Esophagus mucosa (tissue), 1 donor: Measurements from ENCODE around the gene CCNF. TPM values are rescaled to one million over a fixed set of nuclear protein-coding genes. Genes with fewer than 3 reads are reported as not detected.
"Not testable (repeated sequence)": the region's sequence is repeated elsewhere in the genome, so short reads cannot be mapped to it uniquely, and the experiment has no call there.

Experiments used
- ATAC-seq: fragments of 200-7000 bp; cut with Tn5 transposase; one replicate; pipeline ENCODE4 v1.9.1; 2020
- total RNA-seq: library from RNA; stranded (reverse); gene quantifications from one replicate; pipeline ENCODE4 v1.2.4, GENCODE V29; 2023
- donor health status: DM: yes; HTN: yes; CAD: no.

Gene CCNF
- total RNA-seq, 1 donor from 2014 or later: 11.1 TPM

DNA sequence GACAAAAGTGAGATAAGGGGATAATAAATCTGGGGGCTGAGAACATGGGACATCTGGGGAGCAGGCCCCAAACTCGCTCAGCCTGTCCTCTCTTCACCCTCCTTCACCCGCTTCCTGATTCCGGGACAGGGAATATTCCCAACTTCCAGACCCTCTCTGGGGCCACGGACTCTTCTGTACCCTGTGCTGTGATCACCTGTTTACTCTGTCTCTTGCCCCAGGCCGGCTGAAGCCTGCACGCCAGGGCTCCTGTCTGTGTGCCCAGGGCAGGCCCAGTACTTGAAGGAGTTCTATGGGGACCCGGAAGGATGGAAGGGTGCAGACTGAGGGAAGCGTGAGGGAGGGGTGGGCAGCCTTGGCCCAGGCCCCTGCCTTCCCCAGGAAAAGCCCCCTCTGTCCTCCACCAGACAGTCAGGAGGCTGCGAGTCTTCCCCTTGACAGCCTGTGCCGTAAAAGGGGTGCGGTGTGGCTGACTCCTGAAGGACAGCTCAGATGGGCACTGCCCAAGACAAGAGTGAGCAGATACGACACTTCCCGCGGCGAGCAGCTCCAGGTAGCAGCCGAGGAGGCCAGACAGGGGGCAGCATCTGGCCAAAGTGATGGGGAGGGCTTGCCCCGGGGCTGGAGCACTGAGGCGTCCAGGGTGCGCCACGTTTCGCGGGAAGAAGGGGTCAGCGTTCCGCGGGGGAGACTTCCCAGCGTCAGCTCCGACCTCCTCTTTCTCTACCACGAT is 1.0 kb upstream of the CCNF start:
- peak; percentile 22 for ATAC-seq

DNA sequence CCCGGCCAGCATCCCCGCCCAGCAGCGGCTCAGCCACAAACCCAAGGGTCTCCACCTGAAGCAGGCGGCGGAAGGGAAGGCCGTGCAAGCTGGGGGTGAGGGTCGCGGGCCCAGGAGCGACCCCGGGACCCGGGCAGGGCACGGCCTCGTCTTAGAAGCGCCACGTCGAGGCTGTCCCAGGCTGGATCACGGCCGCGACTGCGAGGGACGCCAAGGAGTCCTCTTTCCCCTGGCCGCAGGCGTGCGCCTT is 538 bp upstream of the CCNF start:
- ATAC-seq: peak; percentile 37

DNA sequence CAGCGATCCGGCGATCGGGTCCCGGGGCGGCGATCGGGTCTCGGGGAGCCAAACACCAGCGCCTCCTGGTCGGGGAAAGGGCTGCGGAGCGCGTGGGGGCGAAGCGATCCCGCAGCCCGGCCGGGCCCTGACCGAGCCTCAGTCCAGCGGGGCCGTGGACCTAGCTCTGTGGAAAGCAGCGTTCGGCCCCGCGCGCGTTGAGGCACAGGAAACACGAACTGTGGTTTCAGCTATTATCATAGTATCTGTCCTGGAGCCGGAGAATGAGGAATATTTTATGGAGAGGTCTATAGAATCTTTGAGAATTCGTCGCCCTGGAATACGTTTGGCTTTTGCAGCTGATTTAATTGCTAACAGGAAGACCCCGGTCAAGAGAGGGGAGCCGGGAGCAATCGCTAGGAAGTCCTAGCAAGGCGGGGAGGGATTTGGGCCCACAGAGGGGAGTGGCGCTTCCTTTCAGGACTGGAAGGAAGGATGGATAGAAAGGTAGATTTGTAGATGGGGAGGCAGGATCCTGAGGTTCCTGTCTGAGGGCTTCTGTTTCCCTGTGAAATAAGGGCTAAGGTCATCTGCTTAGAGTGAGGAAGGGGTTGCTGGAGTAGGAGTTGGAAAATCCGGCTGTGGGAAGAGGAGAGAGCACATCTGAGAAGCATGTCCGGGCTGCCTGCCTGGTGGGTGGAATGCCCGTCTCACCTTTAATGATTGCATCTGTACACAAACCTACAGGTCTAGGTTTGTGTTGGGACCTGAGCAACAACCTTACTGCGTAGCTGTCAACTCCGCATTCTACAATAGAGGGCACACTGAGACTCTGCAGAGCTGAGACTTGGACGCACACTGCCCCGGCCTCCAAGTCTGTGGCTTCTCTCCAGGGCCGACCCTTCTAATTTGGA is 770 bp downstream of the CCNF start:
- peak; percentile 10 for ATAC-seq

DNA sequence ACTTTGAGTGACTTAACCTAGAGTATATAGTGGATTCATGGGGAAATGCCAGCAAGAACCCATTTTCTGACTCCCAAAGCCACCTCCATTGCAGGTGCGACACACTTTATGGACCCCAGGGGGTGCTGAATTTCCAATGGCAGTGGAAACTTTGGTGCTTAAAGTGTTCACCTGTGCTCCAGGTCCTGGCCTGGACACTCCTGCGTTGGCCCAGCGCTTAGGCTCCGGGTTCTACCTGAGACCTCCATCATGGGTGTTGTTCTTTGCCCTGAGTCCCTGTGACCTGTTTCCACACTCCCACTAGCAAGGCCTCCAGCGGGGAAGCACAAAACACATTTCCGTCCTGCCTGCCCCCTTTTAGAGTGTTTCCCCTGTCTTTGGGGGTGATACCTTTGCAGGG is 3.0 kb downstream of the CCNF start:
- ATAC-seq: no peak

DNA sequence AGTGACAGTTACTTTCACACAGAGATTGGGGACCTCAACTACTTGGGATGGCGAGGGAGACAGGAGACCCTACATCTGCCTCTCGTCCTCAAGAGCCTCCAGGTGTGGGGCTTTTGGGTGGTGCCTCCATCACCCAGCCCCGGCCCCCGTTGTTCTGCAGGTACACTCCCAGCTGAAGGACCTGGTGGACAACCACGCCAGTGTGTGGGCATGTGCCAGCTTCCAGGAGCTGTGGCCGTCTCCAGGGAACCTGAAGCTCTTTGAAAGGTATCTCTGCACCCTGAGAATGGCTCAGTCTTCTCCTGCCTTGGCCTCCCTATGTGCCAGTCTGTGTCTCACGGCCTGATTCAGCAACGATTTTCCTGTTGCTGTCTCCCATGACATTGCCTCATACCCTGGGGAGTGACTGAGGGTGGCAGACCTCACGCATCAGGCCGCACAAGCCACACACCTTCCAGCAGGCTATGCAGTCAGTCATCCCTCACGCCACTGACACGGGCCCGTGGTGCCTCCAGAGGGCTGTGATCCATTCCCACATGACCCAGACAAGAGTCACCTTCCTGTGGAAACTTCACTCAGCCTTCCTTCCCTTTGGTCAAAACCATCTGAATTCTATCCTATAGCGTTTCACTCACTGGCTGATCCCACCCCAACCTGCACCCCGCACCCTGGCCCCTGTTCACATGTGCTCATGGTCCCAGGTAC is 3.7 kb downstream of the CCNF start:
- ATAC-seq: no peak

DNA sequence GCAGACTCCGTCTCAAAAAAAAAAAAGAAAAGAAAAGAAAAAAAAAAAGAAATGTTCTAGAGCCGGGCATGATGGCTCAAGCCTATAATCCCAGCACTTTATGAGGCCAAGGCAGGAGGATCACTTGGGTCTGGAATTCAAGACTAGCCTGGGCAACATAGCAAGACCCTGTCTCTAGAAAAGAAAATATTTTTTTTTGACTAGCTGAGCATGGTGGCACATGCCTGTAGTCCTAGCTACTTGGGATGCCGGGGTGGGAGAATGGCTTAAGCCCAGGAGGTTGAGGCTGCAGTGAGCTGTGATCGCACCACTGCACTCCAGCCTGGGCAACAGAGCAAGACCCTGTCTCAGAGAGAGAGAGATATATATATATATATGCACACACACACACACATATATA is 6.0 kb downstream of the CCNF start:
- ATAC-seq: not testable (repeated sequence)

DNA sequence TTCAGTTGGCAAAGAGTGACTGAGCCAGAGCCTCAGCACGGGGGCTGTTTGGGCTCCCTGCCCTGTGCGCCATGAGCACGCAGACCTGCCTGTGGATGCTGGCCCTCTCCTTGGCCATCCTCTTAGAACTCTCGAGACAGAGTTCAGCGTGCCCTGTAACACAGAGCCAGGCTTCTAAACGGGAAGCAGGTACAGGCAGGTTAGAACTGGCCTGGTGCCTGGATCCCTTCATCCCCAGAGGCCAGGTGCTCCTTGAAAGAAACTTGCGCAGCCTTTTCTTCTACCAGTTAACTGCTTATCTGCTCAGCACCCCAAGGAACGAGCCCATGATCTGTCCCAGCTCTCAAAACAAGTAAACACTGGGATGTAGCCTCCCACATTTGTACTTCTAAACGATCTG is 6.9 kb downstream of the CCNF start:
- peak; percentile 71 for ATAC-seq

DNA sequence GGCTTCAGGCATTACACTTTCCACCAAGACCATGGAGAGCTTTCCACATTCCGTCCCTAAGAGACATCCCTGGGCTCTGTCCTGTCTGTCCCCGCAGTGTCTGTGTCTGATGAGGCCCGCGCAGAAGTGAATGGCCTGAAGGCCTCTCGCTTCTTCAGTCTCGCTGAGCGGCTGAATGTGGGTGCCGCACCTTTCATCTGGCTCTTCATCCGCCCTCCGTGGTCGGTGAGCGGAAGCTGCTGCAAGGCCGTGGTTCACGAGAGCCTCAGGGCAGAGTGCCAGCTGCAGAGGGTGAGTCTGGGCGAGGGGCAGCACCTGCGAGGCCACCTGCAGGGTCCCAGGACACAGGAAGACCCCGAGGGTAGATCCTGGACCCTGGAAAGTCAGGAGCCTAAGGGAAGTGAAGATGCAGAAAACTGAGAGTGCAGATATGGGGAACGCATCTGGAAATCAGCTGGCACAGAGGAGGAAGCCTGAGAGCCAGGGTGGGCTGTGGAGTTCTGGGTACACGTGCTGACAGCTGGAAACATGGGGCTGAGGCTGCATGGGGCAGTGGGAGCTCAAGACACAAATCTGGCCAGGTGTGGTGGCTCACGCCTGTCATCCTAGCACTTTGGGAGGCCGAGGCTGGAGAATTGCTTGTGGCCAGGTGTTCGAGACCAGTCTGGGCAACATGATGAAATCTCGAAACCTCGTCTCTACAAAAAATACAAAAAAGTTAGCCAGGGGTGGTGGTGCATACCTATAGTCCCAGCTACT is 8.0 kb downstream of the CCNF start:
- no peak for ATAC-seq

DNA sequence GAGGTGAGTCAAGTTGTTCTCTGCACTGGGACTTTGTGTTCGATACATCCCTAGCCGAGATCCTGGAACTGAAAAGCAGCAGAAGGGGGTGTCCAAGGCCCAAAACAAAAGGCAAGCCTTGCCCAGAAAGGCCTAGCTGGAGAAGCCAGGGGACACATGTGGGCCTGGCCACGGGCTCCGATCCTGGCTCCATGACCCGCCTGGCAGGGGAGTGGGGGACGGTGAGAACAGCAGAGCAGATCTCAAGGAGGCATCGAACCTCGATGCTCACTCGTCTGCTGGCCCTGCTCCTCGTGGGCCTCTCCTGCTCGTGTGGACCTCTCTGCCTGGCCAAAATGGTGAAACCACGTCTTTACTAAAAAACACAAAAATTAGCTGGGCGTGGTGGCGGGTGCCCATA is 8.9 kb downstream of the CCNF start:
- no peak for ATAC-seq

DNA sequence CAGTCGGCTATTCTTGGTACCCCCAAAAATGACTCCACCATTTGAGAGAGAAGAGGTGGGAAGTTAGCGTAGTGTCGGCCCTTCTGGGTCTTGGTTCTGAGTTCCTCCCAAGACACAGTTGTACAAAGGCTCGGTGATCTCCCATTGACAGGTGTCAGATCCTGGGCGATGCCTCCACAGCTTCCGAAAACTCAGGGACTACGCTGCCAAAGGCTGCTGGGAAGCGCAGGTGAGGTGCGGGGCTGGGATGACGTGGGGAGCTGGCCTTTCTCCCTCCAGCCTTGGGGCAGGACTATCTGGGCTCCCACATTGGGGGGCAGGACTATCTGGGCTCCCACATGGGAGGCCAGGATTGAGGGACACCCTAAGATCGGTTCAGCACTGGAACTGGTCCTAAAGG is 10.4 kb downstream of the CCNF start:
- ATAC-seq: peak; percentile 33

DNA sequence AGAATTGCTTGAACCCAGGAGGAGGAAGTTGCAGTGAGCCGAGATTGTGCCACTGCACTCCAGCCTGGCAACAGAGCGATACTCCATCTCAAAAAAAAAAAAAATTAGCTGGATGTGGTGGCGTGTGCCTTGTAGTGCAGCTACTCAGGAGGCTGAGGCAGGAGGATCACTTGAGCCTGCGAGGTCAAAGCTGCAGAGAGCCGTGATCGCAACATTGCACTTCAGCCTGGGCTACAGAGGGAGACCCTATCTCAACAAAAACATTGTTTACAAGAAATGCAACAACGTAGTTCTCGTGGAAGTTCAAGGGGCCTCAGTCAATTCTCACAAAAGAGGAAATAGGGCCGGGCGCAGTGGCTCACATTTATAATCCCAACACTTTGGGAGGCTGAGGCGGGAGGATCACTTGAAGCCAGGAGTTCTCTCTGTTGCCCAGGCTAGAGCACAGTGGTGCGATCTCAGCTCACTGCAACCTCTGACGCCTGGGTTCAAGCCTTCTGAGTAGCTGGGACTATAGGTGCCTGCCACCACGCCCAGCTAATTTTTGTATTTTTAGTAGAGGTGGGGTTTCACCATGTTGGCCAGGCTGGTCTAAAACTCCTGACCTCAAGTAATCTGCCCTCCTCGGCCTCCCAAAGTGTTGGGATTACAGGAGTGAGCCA is 12.0 kb downstream of the CCNF start:
- not testable (repeated sequence) for ATAC-seq

DNA sequence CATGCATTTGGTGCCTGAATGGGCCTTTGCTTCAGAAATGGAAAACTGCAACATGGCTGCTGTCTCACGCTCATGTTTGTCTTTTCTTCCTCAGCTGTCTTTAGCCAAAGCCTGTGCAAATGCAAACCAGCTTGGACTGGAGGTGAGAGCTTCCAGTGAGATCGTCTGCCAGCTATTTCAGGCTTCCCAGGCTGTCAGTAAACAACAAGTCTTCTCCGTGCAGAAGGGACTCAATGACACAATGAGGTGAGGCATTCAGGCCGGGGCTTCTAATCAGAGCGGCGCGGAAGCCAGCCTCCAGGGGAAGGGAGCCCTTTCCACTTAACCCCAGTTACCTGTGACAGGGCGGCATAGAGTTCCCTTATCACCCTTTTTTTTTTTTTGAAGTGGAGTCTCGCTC is 14.3 kb downstream of the CCNF start:
- ATAC-seq: no peak

DNA sequence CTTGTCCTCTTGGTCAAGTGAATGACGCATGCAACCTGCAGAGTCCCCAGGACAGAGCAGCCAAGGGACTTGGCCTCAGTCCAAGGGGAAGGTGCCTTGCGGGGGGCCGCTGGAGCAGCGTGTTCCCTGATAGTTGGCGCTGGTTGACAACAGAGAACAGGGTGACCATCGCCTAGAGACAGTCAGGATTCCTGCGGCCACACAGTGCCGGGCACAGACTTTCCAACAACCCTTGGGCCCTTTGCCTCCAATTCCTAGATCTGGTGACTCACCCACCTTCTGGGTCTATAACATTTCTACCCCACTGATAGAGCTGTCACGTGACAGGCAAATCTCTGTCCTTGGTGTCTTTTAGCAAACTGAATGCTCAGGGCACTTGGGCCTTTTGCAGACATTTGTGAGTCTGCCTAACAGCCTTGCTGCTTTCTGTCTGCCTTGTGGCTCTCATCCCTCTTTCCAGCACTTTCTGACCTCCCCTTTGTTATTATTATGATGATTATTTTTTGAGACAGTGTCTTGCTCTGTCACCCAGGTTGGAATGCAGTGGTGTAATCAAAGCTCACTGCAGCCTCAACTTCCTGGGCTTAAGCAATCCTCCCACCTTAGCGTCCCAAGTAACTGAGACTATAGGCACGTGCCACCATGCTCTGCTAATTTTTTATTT is 18.8 kb downstream of the CCNF start:
- ATAC-seq: no peak

DNA sequence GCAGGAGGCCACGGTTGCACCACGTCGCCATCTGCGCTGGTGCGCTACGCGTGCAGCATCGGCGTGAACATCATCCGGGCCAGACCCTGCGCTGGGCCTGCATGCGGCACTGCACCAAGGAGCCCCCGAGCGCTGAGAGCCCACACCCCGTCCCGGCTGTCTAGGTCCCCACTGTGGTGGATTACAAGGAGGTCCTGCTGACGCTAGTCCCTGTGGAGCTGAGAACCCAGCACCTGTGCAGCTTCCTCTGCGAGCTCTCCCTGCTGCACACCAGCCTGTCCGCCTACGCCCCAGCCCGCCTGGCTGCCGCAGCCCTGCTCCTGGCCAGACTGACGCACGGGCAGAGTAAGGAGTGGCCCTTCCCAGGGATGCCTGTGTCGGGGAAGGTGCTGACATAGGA is 19.9 kb downstream of the CCNF start:
- ATAC-seq: no peak

DNA sequence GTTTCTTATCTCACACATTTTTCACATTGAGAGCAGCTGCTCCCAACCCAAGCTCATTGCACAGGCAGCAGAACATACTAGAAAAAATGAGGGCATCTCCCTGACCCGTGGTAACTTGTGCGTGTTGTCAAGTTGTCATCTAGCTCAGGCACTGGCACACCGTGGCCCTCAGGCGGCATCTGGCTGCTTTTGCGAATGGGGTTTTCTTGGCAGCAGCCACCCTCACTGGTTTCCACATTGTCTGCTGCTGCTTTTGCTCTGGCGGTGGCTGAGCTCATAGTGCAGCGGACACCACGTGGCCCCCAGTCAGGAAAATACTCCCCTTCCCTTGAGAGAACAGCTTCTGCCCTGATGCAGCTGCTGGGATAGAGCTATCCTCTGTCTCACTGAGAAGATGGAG is 21.3 kb downstream of the CCNF start:
- no peak for ATAC-seq

DNA sequence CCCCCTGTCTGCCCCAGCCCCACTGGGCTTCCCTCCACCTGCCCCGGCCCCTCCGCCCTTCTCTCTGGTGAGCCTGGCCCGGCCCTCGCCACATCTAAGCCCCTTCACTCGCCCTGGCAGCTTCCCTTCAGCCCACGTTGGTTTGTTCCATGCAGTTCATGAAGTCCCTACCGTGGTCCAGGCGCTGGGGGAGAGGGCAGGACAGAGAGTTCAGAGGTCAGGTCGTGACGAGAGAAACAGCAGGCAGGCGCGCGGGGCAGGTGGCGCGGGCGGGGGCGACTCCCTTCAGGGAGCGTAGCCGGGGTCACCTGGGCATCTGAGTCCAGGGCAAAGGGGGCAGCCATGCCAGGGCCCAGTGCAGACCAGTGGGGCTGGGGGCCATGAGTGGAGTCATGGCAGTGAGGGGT is 21.7 kb downstream of the CCNF start:
- no peak for ATAC-seq

DNA sequence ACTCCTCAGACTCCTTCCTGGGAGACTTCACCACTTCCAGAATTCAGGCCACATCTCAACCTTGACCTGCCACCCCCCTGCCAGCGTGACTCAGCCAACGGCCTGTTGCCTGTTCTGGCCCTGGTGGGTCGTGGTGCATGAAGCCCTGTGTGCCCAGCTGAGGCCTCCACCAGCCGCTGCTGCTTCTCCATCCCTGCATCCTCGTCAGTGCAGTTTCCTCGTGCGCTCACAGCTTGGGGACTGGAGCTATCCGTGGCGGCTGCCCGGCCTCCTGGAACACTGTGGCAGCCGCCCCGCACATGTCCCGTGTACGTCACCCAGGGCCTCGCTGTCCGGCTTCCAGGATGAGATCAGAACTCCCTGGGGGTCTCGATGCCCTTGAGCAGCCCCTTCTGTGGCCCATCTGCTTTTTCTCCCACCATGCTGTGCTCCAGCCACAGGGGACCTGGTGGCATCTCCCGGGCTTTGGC is 22.6 kb downstream of the CCNF start:
- ATAC-seq: no peak

DNA sequence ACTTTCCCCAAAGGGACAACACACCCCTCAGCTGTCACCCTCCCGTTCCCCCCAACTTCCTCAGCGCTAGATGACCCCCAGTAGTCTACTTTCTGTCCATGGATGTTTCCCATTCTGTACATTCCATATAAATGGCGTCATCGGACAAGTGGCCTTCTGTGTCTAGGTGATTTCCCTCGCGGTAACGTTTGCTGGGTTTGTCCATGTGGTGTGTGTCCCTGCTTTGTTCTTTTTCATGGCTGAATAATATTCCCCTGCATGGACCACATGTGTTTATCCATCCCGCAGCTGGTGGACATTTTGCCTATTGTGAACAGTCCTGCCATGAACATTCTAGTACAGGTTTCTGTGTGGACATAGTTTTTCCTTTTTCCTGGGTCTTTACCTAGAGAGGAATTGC is 23.4 kb downstream of the CCNF start:
- no peak for ATAC-seq

DNA sequence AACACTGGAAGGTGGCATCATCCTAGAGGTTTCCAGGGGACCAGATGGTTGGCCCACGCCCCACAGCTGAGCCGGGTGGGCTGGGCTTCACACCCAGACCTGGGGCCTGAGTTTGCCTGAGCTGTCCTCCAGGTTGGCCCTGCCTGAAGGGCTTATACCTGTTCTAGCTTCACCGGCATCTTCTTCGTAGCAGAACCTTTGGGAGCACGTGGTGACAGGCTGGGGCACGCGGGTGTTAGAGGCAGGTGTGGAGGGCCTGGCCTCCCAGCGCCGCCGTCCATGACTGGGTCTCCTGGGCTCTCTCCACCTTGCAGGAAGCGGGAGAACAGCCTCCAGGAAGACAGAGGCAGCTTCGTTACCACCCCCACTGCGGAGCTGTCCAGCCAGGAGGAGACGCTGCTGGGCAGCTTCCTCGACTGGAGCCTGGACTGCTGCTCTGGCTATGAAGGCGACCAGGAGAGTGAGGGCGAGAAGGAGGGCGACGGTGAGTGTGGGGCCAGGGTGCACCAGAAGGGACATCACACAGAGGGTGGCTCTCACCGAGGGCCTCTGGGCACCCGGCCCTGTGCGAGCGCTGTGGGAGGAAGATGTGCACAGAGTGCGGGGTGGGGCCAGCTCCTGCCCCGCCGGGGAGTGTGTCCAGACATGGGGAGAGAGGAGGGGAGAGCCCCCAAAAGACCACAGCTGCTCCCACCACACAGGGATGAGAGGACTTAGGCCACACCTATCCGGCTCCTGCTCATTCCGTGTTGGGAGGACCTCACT is 26.0 kb downstream of the CCNF start:
- no peak for ATAC-seq

DNA sequence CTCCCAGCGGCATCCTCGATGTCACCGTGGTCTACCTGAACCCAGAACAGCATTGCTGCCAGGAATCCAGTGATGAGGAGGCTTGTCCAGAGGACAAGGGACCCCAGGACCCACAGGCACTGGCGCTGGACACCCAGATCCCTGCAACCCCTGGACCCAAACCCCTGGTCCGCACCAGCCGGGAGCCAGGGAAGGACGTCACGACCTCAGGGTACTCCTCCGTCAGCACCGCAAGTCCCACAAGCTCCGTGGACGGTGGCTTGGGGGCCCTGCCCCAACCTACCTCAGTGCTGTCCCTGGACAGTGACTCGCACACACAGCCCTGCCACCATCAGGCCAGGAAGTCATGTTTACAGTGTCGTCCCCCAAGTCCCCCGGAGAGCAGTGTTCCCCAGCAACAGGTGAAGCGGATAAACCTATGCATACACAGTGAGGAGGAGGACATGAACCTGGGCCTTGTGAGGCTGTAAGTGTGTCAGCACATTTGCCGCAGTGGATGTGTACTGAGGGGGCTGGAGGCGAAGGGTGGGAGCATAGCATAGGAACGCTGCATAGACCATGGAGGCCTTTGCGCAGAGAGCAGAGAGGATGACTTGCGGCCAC is 27.4 kb downstream of the CCNF start:
- no peak for ATAC-seq
